AG04449 (cell line): ENCODE data around the gene AASDH.

Experiments
- CTCF ChIA-PET: fragments of 350-600 bp; formaldehyde crosslinking; extraction: SDS; loops from one replicate; lab custom pipeline; 2021; ENCODE audit warnings: antibody characterized with exemption; lab: Yijun Ruan, JAX
- POLR2A ChIA-PET: fragments of 400-600, 350-600 bp; formaldehyde crosslinking; extraction: SDS; loops from one replicate; lab custom pipeline; 2020; ENCODE audit warnings: antibody characterized with exemption, inconsistent platforms; lab: Yijun Ruan, JAX
- DNase-seq: peaks from one replicate; pipeline ENCODE4 v3.0.0-alpha.2; 2010; ENCODE audit warnings: low read depth, low spot score
- H3K4me3 ChIP-seq: 2 replicates; pipeline ENCODE4 v1.5.1; 2011; ENCODE audit warnings: low read depth, mild to moderate bottlenecking, control low read depth, low read length
- CTCF ChIP-seq: IDR thresholded peaks from one replicate; pipeline ENCODE4 v1.5.1; 2011; ENCODE audit warnings: mild to moderate bottlenecking, moderate library complexity, low read length, control low read depth, inconsistent platforms; ENCODE audit not compliant: insufficient read depth; ENCODE audit errors: missing control alignments

The AASDH gene

GRCh38 chr4:56417396-56417795 is 30.1 kb upstream of the AASDH start:
- no peak for DNase-seq
- CTCF ChIA-PET: interaction anchor here (3.5 kb wide), 1 partner anchor 8 kb away, joined by 21 read pairs; no protein-coding TSS in a partner anchor
- no peak for TF ChIP-seq CTCF
- POLR2A ChIA-PET: no interaction called here
- no peak overlapping the region for H3K4me3 ChIP-seq

GRCh38 chr4:56416349-56416748 is 29.1 kb upstream of the AASDH start:
- ChIA-PET CTCF (interaction anchor here (3.5 kb wide), 1 partner anchor 9 kb away, joined by 21 read pairs; no protein-coding TSS in a partner anchor), POLR2A (no interaction called here)
- TF ChIP-seq CTCF: no peak
- no peak overlapping the region for H3K4me3 ChIP-seq
- no peak for DNase-seq

GRCh38 chr4:56414135-56414670 is 26.9 kb upstream of the AASDH start:
- ChIA-PET CTCF (interaction anchor here (3.5 kb wide), 1 partner anchor 11 kb away, joined by 21 read pairs; no protein-coding TSS in a partner anchor), POLR2A (no interaction called here)
- DNase-seq: no peak
- H3K4me3 ChIP-seq: no peak overlapping the region
- no peak for TF ChIP-seq CTCF

- ChIA-PET CTCF (interaction anchor here (1.3 to 3.6 kb wide), 3 partner anchors 9 to 134 kb away, joined by 3 to 39 read pairs (median 6); no protein-coding TSS in a partner anchor), POLR2A (interaction anchor here (1.1 kb wide), 1 partner anchor 23 kb away, joined by 4 read pairs; the partner anchor contains the start of gene AASDH)
- TF ChIP-seq CTCF: no peak
- peak overlapping the region; percentile 40 for H3K4me3 ChIP-seq
- DNase-seq: peak; percentile 83
Observed at GRCh38 chr4:56410247-56411062, 23.2 kb upstream of the AASDH start.

- CTCF ChIA-PET: interaction anchor here (3.6 kb wide), 1 partner anchor 14 kb away, joined by 39 read pairs; no protein-coding TSS in a partner anchor
- no peak overlapping the region for H3K4me3 ChIP-seq
- POLR2A ChIA-PET: interaction anchor here (1.1 kb wide), 1 partner anchor 22 kb away, joined by 4 read pairs; the partner anchor contains the start of gene AASDH
- TF ChIP-seq CTCF: no peak
- no peak for DNase-seq
Observed at GRCh38 chr4:56409511-56410090, 22.3 kb upstream of the AASDH start.
